WTC11 (cell line): ENCODE data around the gene FUZ. TPM values are rescaled to one million over a fixed set of nuclear protein-coding genes. Genes with fewer than 3 reads are reported as not detected.

Experiments
- ATAC-seq: fragments of 200-7000 bp; cut with Tn5 transposase; 2 replicates; pipeline ENCODE4 v1.10.0; 2021; ENCODE audit warnings: mild to moderate bottlenecking, moderate library complexity
- CTCF ChIA-PET: fragments of 300-600 bp; sonication (Branson Sonifier 250); formaldehyde crosslinking; loops from one replicate; lab custom pipeline; 2021; ENCODE audit warnings: antibody characterized with exemption; lab: Charles Lee
- POLR2A ChIA-PET: fragments of 350-600 bp; sonication (Branson Sonifier 250); formaldehyde crosslinking; loops from one replicate; lab custom pipeline; 2021; ENCODE audit warnings: antibody characterized with exemption; lab: Charles Lee
- DNase-seq: peaks from one replicate; pipeline ENCODE4 v3.0.0; 2021; ENCODE audit warnings: low spot score
- H3K27ac Mint-ChIP-seq: 2 replicates; pipeline ENCODE4 v1.8.0; 2021; ENCODE audit warnings: mixed read lengths
- H3K27me3 Mint-ChIP-seq: 2 replicates; pipeline ENCODE4 v1.8.0; 2021; ENCODE audit warnings: low read depth, mild to moderate bottlenecking, moderate library complexity, mixed read lengths
- H3K36me3 Mint-ChIP-seq: 2 replicates; pipeline ENCODE4 v1.8.0; 2021; ENCODE audit warnings: mixed read lengths
- H3K4me1 Mint-ChIP-seq: 2 replicates; pipeline ENCODE4 v1.8.0; 2022; ENCODE audit warnings: mixed read lengths
- H3K4me3 Mint-ChIP-seq: 2 replicates; pipeline ENCODE4 v1.8.0; 2021; ENCODE audit warnings: mild to moderate bottlenecking, moderate library complexity, mixed read lengths
- H3K9me3 Mint-ChIP-seq: 2 replicates; pipeline ENCODE4 v1.8.0; 2021; ENCODE audit warnings: mixed read lengths
- ATF1 ChIP-seq: sonication (generic); formaldehyde crosslinking; IDR thresholded peaks from 2 replicates; pipeline ENCODE4 v1.8.1; 2023; ENCODE audit warnings: mild to moderate bottlenecking, moderate library complexity, missing genetic modification reagents
- CDX4 ChIP-seq: fragments of 250-450 bp; sonication (Bioruptor Pico); IDR thresholded peaks from 2 replicates; pipeline ENCODE4 v1.9.0; 2021; ENCODE audit warnings: moderate library complexity, mild to moderate bottlenecking, inconsistent platforms, borderline replicate concordance
- CREM ChIP-seq: sonication (generic); formaldehyde crosslinking; IDR thresholded peaks from 2 replicates; pipeline ENCODE4 v1.8.1; 2022; ENCODE audit warnings: mild to moderate bottlenecking, missing genetic modification reagents, moderate library complexity
- E2F1 ChIP-seq: sonication (generic); formaldehyde crosslinking; IDR thresholded peaks from 2 replicates; pipeline ENCODE4 v1.8.0; 2022; ENCODE audit warnings: mild to moderate bottlenecking, missing genetic modification reagents
- E2F5 ChIP-seq: sonication (generic); formaldehyde crosslinking; IDR thresholded peaks from 2 replicates; pipeline ENCODE4 v1.8.1; 2022; ENCODE audit warnings: mild to moderate bottlenecking, moderate library complexity, missing genetic modification reagents
- EMX1 ChIP-seq: fragments of 250-450 bp; sonication (Bioruptor Pico); IDR thresholded peaks from 2 replicates; pipeline ENCODE4 v1.8.0; 2021; ENCODE audit warnings: mild to moderate bottlenecking
- GTF2I ChIP-seq: fragments of 250-450 bp; sonication (Bioruptor Pico); conservative IDR thresholded peaks from 2 replicates; pipeline ENCODE4 v1.4.0; 2021; ENCODE audit warnings: mild to moderate bottlenecking
- JUN ChIP-seq: sonication (generic); formaldehyde crosslinking; IDR thresholded peaks from 2 replicates; pipeline ENCODE4 v1.8.0; 2023; ENCODE audit warnings: mild to moderate bottlenecking, missing genetic modification reagents
- KAT7 ChIP-seq: sonication (generic); formaldehyde crosslinking; IDR thresholded peaks from 2 replicates; pipeline ENCODE4 v1.8.1; 2023; ENCODE audit warnings: missing genetic modification reagents, mild to moderate bottlenecking, borderline replicate concordance
- MYBL2 ChIP-seq: sonication (generic); formaldehyde crosslinking; IDR thresholded peaks from 2 replicates; pipeline ENCODE4 v1.8.1; 2023; ENCODE audit warnings: mild to moderate bottlenecking, moderate library complexity, missing genetic modification reagents
- NFE2L1 ChIP-seq: sonication (generic); formaldehyde crosslinking; IDR thresholded peaks from 2 replicates; pipeline ENCODE4 v1.8.1; 2023; ENCODE audit warnings: missing genetic modification reagents
- NFYB ChIP-seq: sonication (generic); formaldehyde crosslinking; conservative IDR thresholded peaks from 2 replicates; pipeline ENCODE4 v1.8.0; 2022; ENCODE audit warnings: low read depth, missing genetic modification reagents
- PRRX2 ChIP-seq: fragments of 250-450 bp; sonication (Bioruptor Pico); IDR thresholded peaks from 2 replicates; pipeline ENCODE4 v1.8.0; 2021; ENCODE audit warnings: mild to moderate bottlenecking
- SP1 ChIP-seq: sonication (generic); formaldehyde crosslinking; conservative IDR thresholded peaks from 2 replicates; pipeline ENCODE4 v1.8.1; 2022; ENCODE audit warnings: missing genetic modification reagents
- TEAD4 ChIP-seq: sonication (generic); formaldehyde crosslinking; IDR thresholded peaks from 2 replicates; pipeline ENCODE4 v1.8.0; 2022; ENCODE audit warnings: mild to moderate bottlenecking, missing genetic modification reagents
- TP53 ChIP-seq: sonication (generic); formaldehyde crosslinking; IDR thresholded peaks from 2 replicates; pipeline ENCODE4 v1.8.1; 2023; ENCODE audit warnings: mild to moderate bottlenecking, missing genetic modification reagents
- USF2 ChIP-seq: sonication (generic); formaldehyde crosslinking; IDR thresholded peaks from 2 replicates; pipeline ENCODE4 v1.8.1; 2023; ENCODE audit warnings: mild to moderate bottlenecking, missing genetic modification reagents, moderate library complexity
- ZNF121 ChIP-seq: sonication (generic); formaldehyde crosslinking; IDR thresholded peaks from 2 replicates; pipeline ENCODE4 v1.8.0; 2023; ENCODE audit warnings: missing genetic modification reagents
- total RNA-seq: library from RNA; stranded (reverse); gene quantifications from 3 replicates; pipeline ENCODE4 v1.2.3, GENCODE V29; 2021
- TF ChIP-seq, protein P1 (sequence below): sonication (generic); formaldehyde crosslinking; IDR thresholded peaks from 2 replicates; pipeline ENCODE4 v1.8.1; 2023; ENCODE audit warnings: mild to moderate bottlenecking, missing genetic modification reagents
- TF ChIP-seq, protein P2 (sequence below): fragments of 250-450 bp; sonication (Bioruptor Pico); IDR thresholded peaks from 2 replicates; pipeline ENCODE4 v1.8.0; 2021; ENCODE audit warnings: mild to moderate bottlenecking
- TF ChIP-seq, protein P3 (sequence below): sonication (generic); formaldehyde crosslinking; IDR thresholded peaks from 2 replicates; pipeline ENCODE4 v1.8.0; 2022; ENCODE audit warnings: mild to moderate bottlenecking, missing genetic modification reagents

Gene FUZ
- total RNA-seq, 1 experiment from 2014 or later = 35.1 TPM

DNA sequence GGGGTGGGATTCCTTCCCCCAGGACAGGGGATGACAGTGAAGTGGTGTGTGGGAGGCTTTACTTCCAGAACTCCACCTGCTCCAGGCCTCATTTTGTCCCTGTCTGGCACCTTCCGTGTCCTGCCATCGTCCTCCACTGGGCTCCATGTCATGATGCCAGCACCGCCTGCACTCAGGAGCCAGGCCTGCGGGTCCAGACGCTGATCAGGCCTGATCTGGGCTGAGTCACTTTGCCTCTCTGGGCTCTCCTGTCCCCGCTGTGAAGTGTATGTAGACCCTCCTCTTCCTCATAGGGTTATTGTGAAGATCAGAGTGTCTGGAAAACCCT lies 9.6 kb downstream of the FUZ start (continued):
- TF ChIP-seq, protein P1, sequence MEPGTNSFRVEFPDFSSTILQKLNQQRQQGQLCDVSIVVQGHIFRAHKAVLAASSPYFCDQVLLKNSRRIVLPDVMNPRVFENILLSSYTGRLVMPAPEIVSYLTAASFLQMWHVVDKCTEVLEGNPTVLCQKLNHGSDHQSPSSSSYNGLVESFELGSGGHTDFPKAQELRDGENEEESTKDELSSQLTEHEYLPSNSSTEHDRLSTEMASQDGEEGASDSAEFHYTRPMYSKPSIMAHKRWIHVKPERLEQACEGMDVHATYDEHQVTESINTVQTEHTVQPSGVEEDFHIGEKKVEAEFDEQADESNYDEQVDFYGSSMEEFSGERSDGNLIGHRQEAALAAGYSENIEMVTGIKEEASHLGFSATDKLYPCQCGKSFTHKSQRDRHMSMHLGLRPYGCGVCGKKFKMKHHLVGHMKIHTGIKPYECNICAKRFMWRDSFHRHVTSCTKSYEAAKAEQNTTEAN (CRISPR knock-in tag) = no peak
- TF ChIP-seq ATF1 (CRISPR knock-in tag) = no peak
- no peak for TF ChIP-seq TP53
- TF ChIP-seq, protein P2, sequence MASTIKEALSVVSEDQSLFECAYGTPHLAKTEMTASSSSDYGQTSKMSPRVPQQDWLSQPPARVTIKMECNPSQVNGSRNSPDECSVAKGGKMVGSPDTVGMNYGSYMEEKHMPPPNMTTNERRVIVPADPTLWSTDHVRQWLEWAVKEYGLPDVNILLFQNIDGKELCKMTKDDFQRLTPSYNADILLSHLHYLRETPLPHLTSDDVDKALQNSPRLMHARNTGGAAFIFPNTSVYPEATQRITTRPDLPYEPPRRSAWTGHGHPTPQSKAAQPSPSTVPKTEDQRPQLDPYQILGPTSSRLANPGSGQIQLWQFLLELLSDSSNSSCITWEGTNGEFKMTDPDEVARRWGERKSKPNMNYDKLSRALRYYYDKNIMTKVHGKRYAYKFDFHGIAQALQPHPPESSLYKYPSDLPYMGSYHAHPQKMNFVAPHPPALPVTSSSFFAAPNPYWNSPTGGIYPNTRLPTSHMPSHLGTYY (CRISPR knock-in tag) = no peak
- TF ChIP-seq, all 79 proteins: peak for 0

DNA sequence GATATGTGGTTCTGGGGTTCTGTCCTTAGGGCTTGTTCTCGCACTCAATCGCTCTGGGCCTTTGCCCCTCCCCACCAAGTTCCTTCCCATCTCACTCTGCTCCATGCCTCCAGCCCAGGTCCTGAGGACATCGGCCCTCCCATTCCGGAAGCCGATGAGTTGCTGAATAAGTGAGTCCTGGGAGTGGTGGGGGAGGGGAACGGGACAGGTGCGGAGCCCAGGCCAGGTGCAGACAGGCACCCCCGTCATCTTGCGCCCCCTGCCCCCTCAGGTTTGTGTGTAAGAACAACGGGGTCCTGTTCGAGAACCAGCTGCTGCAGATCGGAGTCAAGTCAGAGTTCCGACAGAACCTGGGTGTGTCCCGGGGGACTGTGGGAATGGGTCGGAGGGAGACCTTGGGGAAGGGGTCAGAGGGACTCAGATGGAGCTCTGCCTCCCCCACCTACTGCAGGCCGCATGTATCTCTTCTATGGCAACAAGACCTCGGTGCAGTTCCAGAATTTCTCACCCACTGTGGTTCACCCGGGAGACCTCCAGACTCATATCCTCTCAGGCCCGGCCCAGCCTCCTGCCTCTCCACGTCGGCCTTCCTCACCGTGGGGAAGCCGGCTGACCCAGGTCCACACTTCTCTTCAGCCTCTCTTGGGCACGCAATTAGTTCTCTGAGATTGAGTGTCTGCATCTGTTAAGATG lies 10.1 kb downstream of the FUZ start:
- Mint-ChIP-seq H3K4me3 (peak overlapping the region; percentile 65), H3K4me1 (peaks cover 22% of the 10 kb centered on the region), H3K9me3 (no peaks in the 10 kb centered on the region), H3K27ac (peak overlapping the region; percentile 73), H3K36me3 (peaks cover 21% of the 10 kb centered on the region; the same call in 1 of the 2 replicates), H3K27me3 (no peaks in the 10 kb centered on the region)
- peak; percentile 45 for DNase-seq
- ATAC-seq = no peak
- TF ChIP-seq EMX1 (CRISPR knock-in tag) = no peak
- TF ChIP-seq PRRX2 (CRISPR knock-in tag) = no peak
- TF ChIP-seq, protein P2 (CRISPR knock-in tag) = no peak
- TF ChIP-seq E2F5 (CRISPR knock-in tag) = no peak
- no peak for TF ChIP-seq ZNF121 (CRISPR knock-in tag)
- no peak for TF ChIP-seq GTF2I
- TF ChIP-seq TEAD4 (CRISPR knock-in tag) = no peak
- TF ChIP-seq JUN = no peak
- TF ChIP-seq CDX4 (CRISPR knock-in tag) = no peak
- no peak for TF ChIP-seq E2F1 (CRISPR knock-in tag)
- CTCF ChIA-PET = interaction anchor here (0.7 to 1.5 kb wide), 11 partner anchors 10 to 112 kb away, joined by 3 to 11 read pairs (median 4); partner anchors contain the start of genes AP2A1, CPT1C, FUZ and PTOV1
- POLR2A ChIA-PET = interaction anchor here (1.0 to 1.5 kb wide), 3 partner anchors 11 to 64 kb away, joined by 3 to 5 read pairs (median 3); no protein-coding TSS in a partner anchor

DNA sequence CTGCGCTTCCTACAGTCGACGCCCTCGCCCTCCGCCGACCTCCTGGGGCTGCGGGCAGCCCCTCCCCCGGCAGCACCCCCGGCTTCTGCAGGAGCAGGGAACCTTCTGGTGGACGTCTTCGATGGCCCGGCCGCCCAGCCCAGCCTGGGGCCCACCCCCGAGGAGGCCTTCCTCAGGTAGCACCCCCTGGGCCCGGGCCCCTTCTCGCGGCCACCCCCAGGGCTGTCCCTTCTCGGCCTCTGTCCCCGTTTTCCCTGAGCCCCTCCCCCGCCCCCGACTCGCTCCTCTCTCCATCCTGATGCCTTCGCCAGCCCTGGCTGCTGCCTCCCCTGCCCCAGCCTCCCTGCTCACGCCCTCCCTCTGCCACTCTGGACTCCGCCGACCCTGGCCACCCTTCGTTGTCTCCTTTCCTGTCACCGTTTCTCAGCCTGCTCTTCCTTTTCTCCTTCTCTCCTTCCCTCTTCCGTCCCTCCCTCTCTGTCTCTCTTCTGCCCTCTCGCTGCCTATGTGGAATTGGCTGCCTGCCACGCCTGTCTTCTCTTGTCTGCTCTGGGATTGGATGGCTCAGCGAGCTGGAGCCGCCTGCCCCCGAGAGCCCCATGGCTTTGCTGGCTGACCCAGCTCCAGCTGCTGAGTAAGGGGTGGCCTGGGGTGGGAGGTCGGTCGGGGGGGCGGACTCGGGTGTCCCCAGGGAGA lies 11.0 kb downstream of the FUZ start:
- Mint-ChIP-seq H3K4me3 (peak overlapping the region; percentile 65), H3K27ac (peak overlapping the region; percentile 80), H3K9me3 (no peaks in the 10 kb centered on the region), H3K36me3 (peaks cover 19% of the 10 kb centered on the region; the same call in 1 of the 2 replicates), H3K27me3 (no peaks in the 10 kb centered on the region), H3K4me1 (peaks cover 19% of the 10 kb centered on the region)
- ChIA-PET CTCF (interaction anchor here (0.6 to 1.5 kb wide), 12 partner anchors 11 to 338 kb away, joined by 3 to 11 read pairs (median 5); partner anchors contain the start of genes AP2A1, CPT1C, FUZ and PTOV1), POLR2A (interaction anchor here (1.0 to 1.5 kb wide), 3 partner anchors 11 to 64 kb away, joined by 3 to 5 read pairs (median 3); no protein-coding TSS in a partner anchor)
- ATAC-seq (peak; percentile 83), DNase-seq (peak; percentile 83)
- TF ChIP-seq MYBL2 (CRISPR knock-in tag) = no peak
- TF ChIP-seq SP1 = 0 out of 2 replicates have a peak, but pooled peaks have one; percentile 33
- TF ChIP-seq, protein P1 (CRISPR knock-in tag) = no peak
- TF ChIP-seq, protein P3, sequence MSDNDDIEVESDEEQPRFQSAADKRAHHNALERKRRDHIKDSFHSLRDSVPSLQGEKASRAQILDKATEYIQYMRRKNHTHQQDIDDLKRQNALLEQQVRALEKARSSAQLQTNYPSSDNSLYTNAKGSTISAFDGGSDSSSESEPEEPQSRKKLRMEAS (CRISPR knock-in tag) = no peak
- no peak for TF ChIP-seq CREM
- peak; percentile 41; the same call in 1 of the 2 replicates for TF ChIP-seq NFE2L1
- TF ChIP-seq KAT7 (CRISPR knock-in tag) = no peak
- no peak for TF ChIP-seq USF2
- peak; percentile 92 for TF ChIP-seq NFYB (CRISPR knock-in tag)
